ENCODE results near the gene AMPD3.

DNA sequence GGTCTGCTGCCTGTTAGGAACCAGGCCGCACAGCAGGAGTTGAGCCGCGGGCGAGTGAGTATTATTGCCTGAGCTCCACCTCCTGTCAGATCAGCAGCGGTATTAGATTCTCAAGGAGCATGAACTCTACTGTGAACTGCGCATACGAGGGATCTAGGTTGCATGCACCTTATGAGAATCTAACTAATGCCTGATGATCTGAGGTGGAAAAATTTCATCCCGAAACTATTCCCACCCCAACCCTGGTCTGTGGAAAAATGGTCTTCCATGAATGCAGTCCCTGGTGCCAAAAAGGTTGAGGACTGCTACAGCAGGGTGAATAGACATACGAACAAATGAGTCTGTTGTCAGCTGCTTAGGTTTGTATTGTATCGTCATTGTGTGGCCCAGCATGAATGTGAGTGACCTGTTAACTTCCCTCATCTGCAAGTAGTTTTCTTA is 56.1 kb downstream of the AMPD3 start:
- TF ChIP-seq, protein P1, sequence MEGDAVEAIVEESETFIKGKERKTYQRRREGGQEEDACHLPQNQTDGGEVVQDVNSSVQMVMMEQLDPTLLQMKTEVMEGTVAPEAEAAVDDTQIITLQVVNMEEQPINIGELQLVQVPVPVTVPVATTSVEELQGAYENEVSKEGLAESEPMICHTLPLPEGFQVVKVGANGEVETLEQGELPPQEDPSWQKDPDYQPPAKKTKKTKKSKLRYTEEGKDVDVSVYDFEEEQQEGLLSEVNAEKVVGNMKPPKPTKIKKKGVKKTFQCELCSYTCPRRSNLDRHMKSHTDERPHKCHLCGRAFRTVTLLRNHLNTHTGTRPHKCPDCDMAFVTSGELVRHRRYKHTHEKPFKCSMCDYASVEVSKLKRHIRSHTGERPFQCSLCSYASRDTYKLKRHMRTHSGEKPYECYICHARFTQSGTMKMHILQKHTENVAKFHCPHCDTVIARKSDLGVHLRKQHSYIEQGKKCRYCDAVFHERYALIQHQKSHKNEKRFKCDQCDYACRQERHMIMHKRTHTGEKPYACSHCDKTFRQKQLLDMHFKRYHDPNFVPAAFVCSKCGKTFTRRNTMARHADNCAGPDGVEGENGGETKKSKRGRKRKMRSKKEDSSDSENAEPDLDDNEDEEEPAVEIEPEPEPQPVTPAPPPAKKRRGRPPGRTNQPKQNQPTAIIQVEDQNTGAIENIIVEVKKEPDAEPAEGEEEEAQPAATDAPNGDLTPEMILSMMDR (IDR thresholded peaks at IDR 0.05): no peak
- TF ChIP-seq POLR2A (IDR thresholded peaks at IDR 0.05) (no peak), POLR2AphosphoS5 (IDR thresholded peaks at IDR 0.05) (no peak)
